Bronchial epithelial cell (primary cell): ENCODE measurements around the gene PLCG1. TPM values are rescaled to one million over a fixed set of nuclear protein-coding genes. Genes with fewer than 3 reads are reported as not detected.

Experiments
- DNase-seq: peaks from one replicate; pipeline ENCODE4 v3.0.0-alpha.2; 2010; ENCODE audit warnings: low read depth
- FAIRE-seq: peaks from 2 replicates; lab custom pipeline; 2011; peaks lifted over from hg19 to GRCh38; lab: Jason Lieb, UNC
- H3K27me3 ChIP-seq: 2 replicates; pipeline ENCODE4 v1.5.1; 2011; ENCODE audit warnings: low read length; ENCODE audit not compliant: control insufficient read depth, insufficient read depth
- H3K36me3 ChIP-seq: 2 replicates; pipeline ENCODE4 v1.5.1; 2011; ENCODE audit warnings: low read length; ENCODE audit not compliant: control insufficient read depth, insufficient read depth
- H3K4me3 ChIP-seq: 2 replicates; pipeline ENCODE4 v1.5.1; 2011; ENCODE audit warnings: mild to moderate bottlenecking, low read depth, low read length, control low read depth
- total RNA-seq: library from RNA; depleted of rRNA; stranded (reverse); fragments of >200 nt; gene quantifications from 2 replicates; pipeline ENCODE4 v1.2.1, GENCODE V29; 2014
- TF ChIP-seq, protein P1 (sequence below): IDR thresholded peaks from 2 replicates; pipeline ENCODE4 v1.5.1; 2011; ENCODE audit warnings: mild to moderate bottlenecking, moderate library complexity, low read length, control low read depth, inconsistent platforms; ENCODE audit not compliant: insufficient read depth, severe bottlenecking

PLCG1 gene
- total RNA-seq, 1 donor from 2014 or later = 20.8 TPM

DNA sequence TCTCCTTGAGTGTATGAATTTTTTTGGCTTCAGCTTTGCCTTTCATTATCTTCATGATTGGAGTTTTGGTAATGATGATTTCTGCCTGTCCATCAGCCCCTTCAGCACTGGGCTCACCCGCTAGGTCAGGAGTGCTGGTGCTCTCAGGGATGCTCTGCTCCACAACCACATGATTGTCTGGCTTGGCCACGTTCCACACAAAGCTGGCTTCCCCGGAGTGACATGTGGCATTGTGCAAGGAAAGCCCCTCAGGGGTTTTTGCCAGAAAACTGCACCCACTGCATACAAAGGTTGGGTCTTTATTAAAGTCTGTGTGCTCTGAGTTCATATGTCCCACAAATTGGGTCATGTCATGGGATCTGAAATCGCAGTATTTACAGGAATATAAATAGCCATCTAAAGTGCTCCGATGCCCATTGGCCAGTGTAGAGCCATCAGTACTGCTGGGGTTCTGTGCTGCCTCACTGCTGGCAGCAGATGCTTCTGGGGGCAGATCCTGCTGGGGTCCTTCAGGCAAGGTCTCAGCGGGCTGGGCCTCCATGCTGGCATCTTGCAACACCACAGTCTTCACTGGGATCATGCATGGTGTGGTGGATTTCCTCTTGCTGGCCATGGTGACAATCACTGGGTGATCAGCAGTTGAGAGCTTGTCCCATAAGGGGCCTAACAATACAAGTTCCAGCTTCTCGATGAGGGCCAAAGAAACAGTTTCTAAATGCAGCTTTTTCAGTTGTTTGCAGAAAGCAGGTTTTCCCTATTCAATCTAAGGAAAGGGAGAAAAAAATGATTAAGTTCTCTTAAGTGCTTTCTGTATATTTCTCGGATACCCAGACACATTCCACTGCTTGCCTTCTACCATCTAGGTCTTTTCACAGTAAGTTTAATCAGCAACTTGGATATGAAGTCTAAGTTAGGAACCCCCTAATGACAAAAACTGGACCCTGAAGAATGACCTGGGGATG is 67.2 kb downstream of the PLCG1 start:
- Histone ChIP-seq H3K27me3 (no peaks in the 10 kb centered on the region), H3K36me3 (peaks cover 2% of the 10 kb centered on the region), H3K4me3 (no peak overlapping the region)
- FAIRE-seq (no peak), DNase-seq (no peak)
- TF ChIP-seq, protein P1, sequence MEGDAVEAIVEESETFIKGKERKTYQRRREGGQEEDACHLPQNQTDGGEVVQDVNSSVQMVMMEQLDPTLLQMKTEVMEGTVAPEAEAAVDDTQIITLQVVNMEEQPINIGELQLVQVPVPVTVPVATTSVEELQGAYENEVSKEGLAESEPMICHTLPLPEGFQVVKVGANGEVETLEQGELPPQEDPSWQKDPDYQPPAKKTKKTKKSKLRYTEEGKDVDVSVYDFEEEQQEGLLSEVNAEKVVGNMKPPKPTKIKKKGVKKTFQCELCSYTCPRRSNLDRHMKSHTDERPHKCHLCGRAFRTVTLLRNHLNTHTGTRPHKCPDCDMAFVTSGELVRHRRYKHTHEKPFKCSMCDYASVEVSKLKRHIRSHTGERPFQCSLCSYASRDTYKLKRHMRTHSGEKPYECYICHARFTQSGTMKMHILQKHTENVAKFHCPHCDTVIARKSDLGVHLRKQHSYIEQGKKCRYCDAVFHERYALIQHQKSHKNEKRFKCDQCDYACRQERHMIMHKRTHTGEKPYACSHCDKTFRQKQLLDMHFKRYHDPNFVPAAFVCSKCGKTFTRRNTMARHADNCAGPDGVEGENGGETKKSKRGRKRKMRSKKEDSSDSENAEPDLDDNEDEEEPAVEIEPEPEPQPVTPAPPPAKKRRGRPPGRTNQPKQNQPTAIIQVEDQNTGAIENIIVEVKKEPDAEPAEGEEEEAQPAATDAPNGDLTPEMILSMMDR = no peak

DNA sequence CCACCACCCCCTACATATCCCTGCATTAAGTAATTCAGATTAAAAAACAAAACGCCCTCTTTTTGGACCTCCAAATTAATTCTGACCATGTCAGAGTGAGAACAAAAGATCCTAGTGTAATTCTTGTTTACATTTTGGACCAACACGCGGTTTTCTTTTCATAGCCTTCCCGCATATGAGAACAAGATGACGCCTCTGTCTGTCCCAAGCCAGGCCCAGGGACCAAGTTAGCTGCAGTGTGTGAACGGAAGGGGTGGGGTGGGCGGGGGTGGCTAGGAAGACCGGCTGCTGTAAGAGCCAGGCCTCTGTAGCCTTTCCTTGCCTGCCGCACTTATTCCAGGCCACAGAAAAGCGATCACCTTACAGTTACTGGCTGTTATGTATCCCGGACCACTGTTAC is 68.0 kb downstream of the PLCG1 start:
- TF ChIP-seq, protein P1 = no peak
- DNase-seq = no peak
- FAIRE-seq = no peak
- Histone ChIP-seq H3K4me3 (no peak overlapping the region), H3K36me3 (peaks cover 2% of the 10 kb centered on the region), H3K27me3 (no peaks in the 10 kb centered on the region)

DNA sequence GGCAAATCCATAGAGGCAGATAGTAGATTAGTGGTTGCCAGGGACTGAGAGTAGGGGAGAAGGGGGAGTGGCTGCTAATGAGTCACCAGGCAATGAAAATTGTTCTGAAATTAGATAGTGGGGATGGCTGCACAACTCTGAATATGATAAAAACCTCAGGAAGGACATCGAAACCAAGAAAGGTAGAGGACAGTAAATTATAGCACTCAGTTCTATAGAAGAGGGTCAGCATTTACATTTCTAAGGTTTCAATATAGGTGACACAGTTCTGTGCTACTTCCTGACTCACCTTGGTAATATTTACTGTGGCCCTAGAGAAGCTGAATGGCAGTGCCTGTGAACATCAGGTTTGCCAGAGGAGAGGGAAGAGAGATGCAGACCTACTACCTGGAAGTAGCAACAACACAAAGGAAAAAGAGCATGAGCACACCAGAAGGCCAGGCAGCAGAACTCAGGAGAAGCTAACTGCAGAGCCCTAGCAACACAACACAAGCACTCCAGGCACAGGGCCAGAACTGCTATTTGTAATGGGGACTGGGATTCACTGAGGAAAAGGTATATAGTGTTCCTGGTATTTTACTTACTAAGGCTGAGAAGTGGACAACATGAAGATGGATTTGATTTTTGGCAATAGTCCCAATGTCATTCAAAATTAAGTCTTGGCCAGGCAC is 75.9 kb downstream of the PLCG1 start:
- Histone ChIP-seq H3K36me3 (no peaks in the 10 kb centered on the region), H3K4me3 (no peak overlapping the region), H3K27me3 (no peaks in the 10 kb centered on the region)
- DNase-seq = peak; percentile 41
- peak; percentile 68 for FAIRE-seq
- TF ChIP-seq, protein P1 = no peak

DNA sequence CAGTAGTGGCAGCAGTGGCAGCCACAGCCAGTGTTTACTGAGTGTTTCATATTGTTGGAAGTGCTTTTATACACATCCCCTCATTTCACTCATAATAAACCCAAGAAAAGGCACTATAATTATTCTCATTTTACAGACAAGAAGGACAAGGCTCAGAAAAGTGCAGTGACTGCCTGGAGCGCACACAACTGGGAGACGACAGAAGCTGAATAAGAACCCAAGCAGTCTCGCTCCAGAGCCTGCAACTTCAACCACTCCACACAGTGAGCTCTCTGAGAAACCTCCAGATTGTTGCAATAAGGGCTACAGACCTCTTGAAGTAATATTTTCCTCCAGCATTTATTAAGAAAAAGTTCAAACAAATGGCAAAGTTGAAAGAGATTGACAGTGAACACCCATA is 76.9 kb downstream of the PLCG1 start:
- Histone ChIP-seq H3K27me3 (no peaks in the 10 kb centered on the region), H3K36me3 (no peaks in the 10 kb centered on the region), H3K4me3 (no peak overlapping the region)
- FAIRE-seq (no peak), DNase-seq (no peak)
- TF ChIP-seq, protein P1 = no peak

DNA sequence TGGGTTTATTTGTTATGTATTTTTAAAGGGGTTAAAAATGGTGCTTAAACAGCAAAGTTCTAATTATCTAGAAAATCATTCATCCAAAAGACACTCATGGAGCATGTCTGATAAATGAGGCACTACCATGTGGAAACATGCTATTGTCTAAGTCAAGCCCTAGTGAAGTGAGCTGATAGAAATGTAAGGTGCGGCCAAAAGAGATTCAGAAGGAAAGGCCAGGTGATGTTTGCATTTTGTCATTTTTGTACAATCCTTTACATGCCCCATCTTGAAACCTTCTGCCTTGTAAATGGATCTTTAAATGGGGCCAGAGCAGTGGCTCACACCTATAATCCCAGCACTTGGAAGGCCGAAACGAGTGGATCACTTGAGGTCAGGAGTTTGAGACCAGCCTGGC is 77.3 kb downstream of the PLCG1 start:
- DNase-seq = peak; percentile 77
- no peak for FAIRE-seq

More for the DNA sequence above, 77.3 kb downstream of the PLCG1 start:
- Histone ChIP-seq H3K4me3 (no peak overlapping the region), H3K36me3 (no peaks in the 10 kb centered on the region), H3K27me3 (no peaks in the 10 kb centered on the region)
- TF ChIP-seq, protein P1 = no peak
